Omental fat pad (tissue), 4 donors: ENCODE results near the gene SINHCAF. TPM values are rescaled to one million over a fixed set of nuclear protein-coding genes. Genes with fewer than 3 reads are reported as not detected.

Experiments
- ATAC-seq: fragments of 150-250 bp; one replicate; pipeline ENCODE4 v1.9.1; 2016; ENCODE audit warnings: mild to moderate bottlenecking, moderate library complexity; ENCODE audit not compliant: low FRiP score
- DNase-seq: peaks from one replicate; pipeline ENCODE4 v3.0.0-alpha.2; 2019; ENCODE audit warnings: low spot score
- small RNA-seq: library from RNA; depleted of rRNA; stranded (forward); fragments of <200 nt; gene quantifications from one replicate; pipeline ENCODE3, GENCODE V24; 2016
- total RNA-seq, 4 donors: library from RNA; depleted of rRNA; stranded (reverse); fragments of >200 nt; gene quantifications; one replicate each; pipeline ENCODE4 v1.1.0, GENCODE V29; 2016
- TF ChIP-seq, protein P1 (sequence below), 3 donors: fragments of 450-650 bp; IDR thresholded peaks; one replicate each; pipeline ENCODE4 v1.5.1; 2016 to 2017; ENCODE audit warnings: antibody characterized with exemption in 3 of 3, mild to moderate bottlenecking in 3 of 3, moderate library complexity in 2 of 3

Gene SINHCAF
- total RNA-seq, 4 donors from 2014 or later, result 15.8 to 62.7 (median 25.6) TPM

DNA sequence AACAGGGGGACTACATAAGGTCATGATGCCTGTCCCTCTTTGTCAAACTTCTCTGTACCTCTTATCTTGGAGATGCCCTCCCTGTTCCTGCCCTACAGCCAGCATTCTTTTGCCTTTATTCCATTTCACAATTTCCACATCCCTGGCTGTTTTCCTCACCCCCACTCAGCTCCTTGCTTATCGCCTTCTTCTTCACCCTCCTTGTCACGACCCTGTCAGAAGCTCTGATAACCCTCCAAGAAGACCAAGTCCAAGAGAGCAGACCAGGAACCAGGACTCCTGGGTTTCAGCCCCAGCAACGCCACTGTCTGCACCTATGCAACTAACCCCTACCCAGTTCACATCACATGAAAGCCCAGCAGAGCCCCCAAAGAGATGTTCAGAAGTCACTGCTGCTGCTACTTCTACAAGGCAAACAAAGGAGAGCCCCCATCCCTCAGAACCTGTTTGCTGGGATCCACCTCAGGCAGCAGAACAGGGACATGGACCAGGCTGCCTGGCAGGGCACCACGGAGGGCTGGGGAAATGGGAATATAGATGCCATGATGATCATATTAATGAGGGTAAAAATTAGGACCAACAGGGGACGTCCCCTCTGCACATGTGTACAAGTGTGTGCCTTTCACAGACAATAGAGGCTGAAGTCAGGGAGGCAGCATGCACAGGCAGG is 92.8 kb downstream of the SINHCAF start:
- DNase-seq, result no peak
- TF ChIP-seq, protein P1, sequence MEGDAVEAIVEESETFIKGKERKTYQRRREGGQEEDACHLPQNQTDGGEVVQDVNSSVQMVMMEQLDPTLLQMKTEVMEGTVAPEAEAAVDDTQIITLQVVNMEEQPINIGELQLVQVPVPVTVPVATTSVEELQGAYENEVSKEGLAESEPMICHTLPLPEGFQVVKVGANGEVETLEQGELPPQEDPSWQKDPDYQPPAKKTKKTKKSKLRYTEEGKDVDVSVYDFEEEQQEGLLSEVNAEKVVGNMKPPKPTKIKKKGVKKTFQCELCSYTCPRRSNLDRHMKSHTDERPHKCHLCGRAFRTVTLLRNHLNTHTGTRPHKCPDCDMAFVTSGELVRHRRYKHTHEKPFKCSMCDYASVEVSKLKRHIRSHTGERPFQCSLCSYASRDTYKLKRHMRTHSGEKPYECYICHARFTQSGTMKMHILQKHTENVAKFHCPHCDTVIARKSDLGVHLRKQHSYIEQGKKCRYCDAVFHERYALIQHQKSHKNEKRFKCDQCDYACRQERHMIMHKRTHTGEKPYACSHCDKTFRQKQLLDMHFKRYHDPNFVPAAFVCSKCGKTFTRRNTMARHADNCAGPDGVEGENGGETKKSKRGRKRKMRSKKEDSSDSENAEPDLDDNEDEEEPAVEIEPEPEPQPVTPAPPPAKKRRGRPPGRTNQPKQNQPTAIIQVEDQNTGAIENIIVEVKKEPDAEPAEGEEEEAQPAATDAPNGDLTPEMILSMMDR (IDR thresholded peaks at IDR 0.05), result no peak
- no peak for ATAC-seq

DNA sequence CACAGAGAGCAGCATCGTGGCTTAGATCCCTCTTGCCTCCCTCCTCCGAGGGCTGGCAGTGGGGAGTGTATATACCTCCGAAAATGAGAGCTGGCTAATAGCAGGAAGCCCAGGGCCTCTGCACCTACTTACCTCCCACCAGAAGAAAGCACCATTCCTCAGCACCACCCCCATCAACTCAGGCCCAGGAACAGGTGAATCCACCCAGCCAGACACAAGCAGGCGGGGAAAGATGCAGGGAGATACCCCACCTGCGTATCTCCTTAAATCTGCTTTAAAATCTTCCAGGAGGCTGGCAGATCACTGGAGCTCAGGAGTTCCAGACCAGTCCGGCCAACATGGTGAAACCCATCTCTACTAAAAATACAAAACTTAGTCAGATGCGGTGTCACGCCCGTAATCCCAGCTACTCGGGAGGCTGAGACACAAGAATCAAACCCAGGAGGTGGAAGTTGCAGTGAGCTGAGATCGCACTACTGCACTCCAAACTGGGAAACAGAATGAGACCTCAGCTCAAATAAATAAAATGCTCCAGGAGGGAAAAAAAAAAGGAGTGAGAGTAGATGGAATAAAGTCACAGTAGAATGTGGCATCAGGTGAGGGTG is 93.5 kb downstream of the SINHCAF start:
- DNase-seq (no peak), ATAC-seq (no peak)
- TF ChIP-seq, protein P1 (IDR thresholded peaks at IDR 0.05), result no peak

DNA sequence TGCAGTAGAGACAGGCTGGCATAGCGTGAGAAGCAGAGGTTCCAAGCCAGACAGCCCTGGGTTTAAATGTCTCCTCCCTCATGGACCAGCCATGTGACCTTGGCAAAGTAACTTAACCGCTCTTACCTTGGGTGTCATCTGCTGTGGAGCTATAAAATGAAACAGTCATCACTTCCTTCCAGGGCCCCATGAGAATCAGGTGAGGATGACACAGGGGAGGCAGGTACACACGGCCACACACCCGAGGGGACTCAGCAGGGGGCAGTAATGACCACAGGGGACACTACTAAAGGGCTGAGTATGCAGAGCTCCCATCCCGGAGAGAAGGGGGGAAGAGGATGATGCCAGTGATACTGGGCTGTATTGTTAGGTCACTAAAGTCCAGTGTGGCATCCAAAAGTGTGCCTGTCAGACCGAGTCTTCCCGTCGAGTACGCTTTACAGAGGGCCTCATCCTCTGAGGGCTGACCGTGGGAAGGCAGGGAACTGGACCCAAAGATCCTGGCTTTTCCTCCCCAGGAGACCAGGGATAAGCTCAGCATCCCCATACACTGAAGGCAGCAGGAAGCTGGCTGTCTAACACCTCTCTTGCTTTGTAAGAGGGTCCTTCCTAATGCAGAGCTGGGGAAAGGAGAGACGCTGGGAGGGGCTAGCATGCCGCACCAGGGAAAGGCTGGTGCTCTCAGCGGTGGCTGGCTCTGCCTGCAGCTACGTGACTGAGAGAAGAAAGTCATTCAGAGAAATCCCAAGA is 94.2 kb downstream of the SINHCAF start:
- ATAC-seq (no peak), DNase-seq (no peak)
- TF ChIP-seq, protein P1 (IDR thresholded peaks at IDR 0.05), result no peak

Small RNA genes lying within 50 kb of the gene (small RNA-seq; reads per million reads assigned to genes)
- gene AC024940.4 (not detected), gene AC024940.5 (not detected), gene MREGP1 (not detected), gene RF00026 (not detected)
